Measurements from ENCODE around the gene MIA.
"Not testable (repeated sequence)": the region's sequence is repeated elsewhere in the genome, so short reads cannot be mapped to it uniquely, and the experiment has no call there.

MIA gene

DNA sequence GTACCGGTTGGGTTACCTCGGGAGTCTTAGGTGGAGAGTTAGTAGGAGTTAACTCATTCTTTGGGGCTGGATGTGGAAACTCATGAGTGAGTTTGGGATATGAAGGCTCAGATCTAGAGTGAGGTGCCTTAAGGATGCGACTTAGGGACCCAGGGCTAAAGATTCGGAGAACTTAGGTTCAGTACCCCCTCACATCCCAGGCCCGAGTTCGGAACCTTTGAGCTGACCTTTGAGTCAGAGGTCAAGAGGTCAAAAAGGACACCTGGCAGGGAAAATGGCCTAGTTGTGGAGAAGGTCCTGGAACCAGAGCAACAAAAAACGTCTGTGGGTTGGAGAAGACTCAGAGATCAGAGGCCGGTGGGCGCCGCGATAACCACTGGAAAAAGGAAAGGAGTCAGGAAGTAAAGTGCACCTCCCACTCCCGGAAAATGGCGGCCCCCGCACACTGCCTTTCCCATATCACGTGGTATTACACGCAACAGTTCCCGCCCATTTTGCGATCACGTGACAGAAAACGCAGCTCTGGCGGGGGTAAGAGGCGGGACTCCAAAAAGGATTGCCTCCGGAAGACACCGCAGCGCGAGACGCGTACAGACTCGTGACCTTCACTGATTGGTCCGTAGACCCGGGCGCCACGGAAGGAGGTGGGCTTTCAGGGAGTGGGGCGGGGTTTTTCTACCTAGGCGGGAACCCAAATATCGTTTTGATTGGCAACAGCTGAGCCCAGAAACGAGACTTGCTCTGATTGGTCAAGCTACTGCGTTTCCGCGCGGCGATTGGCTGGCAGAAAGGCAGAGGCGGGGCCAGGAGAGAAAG is 25.1 kb upstream of the MIA start, which contains the start of gene ACTMAP:
Gene ACTMAP (minus strand): TSS at position 420 of the 816 bp plus-strand sequence. CDS start 674 bp downstream, outside the sequence.
- peak; percentile 100 for DNase-seq (ENCODE audit: low read depth in 2 of 2)

GRCh38 chr19:40750874-40751537 is 24.3 kb upstream of the MIA start, which contains the start of gene SNRPA:
TSS of gene SNRPA (plus strand) at chr19:40751203. CDS start at chr19:40751409, 206 bp downstream.
- DNase-seq (ENCODE audit: low read depth in 2 of 2): peak; percentile 95

DNA sequence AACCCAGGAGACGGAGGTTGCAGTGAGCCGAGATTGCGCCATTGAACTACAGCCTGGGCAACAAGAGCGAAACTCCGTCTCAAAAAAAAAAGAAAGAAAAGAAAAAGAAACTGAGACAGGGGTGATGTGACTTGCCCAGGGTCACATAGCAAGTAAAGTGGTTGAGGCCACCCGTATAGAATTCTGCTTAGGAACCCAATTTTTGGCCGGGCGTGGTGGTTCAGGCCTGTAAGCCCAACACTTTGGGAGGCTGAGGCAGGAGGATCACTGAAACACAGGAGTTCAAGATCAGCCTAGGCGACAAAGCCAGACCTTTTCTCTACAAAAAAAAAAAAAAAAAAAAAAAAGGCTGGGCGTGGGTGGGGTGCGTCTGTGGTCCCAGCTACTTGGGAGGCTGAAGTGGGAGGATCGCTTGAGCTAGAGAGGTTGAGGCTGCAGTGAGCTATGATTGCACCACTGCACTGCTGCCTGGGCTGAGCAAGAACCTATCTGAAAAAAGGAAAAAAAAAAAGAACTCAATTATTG is 23.0 kb upstream of the MIA start:
- no peak for DNase-seq (ENCODE audit: low read depth in 2 of 2)

DNA sequence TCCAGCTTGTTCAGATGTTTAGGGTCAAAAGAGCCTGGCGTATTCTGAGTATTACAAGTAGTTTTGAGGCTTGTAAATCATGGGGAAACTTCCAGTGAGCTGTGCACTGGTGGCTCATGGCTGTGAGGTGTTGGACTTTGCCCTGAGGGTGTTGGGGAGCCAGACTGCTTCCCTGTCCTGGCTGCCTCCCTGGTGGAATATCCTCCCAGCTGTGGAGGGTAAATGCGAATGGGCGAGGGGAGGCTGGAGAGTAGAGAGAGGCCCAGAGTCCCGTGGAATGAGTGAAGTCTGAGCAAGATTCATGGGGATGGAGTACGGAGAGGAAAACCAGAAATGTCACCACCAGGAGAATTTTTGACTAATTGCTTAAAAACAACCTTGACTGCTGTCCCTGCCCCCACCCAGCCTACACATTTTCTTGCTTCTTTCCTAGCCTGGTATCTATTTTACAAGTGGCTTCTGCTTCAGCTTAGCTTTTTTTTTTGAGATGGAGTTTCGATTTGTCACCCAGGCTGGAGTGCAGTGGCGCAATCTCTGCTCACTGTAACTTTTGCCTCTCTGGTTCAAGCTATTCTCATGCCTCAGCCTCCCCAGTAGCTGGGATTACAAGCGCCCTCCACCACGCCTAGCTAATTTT is 20.6 kb upstream of the MIA start:
- no peak for DNase-seq (ENCODE audit: low read depth in 2 of 2)

GRCh38 chr19:40755248-40755624 is 20.1 kb upstream of the MIA start:
- DNase-seq (ENCODE audit: low read depth in 2 of 2): no peak

- no peak for DNase-seq (ENCODE audit: low read depth in 2 of 2)
Observed at GRCh38 chr19:40755791-40756190, 19.5 kb upstream of the MIA start.

- DNase-seq (ENCODE audit: low read depth in 2 of 2): no peak
Observed at GRCh38 chr19:40756502-40757110, 18.7 kb upstream of the MIA start.

DNA sequence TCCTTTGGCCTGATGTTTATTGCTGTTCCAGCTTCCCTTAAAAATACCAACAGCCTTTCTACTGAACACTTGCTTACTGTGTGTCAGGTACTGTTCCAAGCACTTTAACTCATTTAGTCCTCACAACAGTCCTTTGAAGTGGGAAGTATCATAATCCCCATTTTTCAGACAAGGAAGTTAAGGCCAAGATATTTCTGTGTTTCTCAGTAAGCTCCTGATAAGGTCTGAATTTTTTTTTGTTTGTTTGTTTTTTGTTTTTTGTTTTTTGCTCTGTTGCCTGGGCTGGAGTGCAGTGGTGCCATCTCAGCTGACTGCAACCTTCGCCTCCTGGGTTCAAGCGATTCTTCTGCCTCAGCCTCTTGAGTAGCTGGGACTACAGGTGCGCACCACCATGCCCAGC is 16.8 kb upstream of the MIA start:
- no peak for DNase-seq (ENCODE audit: low read depth in 2 of 2)

- DNase-seq (ENCODE audit: low read depth in 2 of 2): no peak
Observed at GRCh38 chr19:40759352-40759751, 16.0 kb upstream of the MIA start.

GRCh38 chr19:40762754-40763470 is 12.4 kb upstream of the MIA start:
- DNase-seq (ENCODE audit: low read depth in 2 of 2): no peak

- DNase-seq (ENCODE audit: low read depth in 2 of 2): no peak
Observed at GRCh38 chr19:40763526-40763925, 11.8 kb upstream of the MIA start.

DNA sequence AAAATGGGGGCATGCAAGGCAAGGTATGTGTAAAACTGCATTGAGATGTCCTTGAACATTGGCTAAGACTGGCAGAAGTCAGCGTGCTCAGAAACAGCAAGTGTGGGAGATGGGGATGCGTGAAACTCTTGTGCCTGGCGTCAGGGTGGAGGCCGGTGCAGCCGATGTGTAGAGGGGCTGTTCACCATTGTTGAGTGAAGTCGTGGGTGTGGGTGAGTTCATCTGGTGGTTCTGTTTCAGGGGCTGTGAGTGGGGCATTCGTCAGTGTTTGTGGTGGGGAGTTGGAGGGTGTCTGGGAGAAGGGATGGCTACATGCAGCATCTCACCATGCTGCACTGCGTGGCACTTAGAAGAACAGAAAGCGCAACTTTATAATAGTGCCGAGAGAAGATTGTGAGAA is 11.4 kb upstream of the MIA start:
- no peak for DNase-seq (ENCODE audit: low read depth in 2 of 2)

DNA sequence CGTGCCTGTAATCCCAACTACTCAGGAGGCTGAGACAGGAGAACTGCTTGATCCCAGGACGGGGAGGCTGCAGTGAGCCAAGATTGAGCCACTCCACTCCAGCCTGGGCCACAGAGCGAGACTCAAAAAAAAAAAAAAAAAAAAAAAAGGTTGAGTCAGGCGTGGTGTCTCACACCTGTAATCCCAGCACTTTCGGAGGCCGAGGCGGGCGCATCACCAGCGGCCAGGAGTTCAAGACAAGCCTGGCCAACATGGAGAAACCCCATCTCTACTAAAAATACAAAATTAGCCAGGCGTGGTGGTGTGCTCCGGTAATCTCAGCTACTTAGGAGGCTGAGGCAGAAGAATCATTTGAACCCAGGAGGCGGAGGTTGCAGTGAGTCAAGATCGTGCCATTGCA is 8.9 kb upstream of the MIA start:
- DNase-seq (ENCODE audit: low read depth in 2 of 2): not testable (repeated sequence)

- no peak for DNase-seq (ENCODE audit: low read depth in 2 of 2)
Observed at GRCh38 chr19:40768869-40769268, 6.5 kb upstream of the MIA start.

DNA sequence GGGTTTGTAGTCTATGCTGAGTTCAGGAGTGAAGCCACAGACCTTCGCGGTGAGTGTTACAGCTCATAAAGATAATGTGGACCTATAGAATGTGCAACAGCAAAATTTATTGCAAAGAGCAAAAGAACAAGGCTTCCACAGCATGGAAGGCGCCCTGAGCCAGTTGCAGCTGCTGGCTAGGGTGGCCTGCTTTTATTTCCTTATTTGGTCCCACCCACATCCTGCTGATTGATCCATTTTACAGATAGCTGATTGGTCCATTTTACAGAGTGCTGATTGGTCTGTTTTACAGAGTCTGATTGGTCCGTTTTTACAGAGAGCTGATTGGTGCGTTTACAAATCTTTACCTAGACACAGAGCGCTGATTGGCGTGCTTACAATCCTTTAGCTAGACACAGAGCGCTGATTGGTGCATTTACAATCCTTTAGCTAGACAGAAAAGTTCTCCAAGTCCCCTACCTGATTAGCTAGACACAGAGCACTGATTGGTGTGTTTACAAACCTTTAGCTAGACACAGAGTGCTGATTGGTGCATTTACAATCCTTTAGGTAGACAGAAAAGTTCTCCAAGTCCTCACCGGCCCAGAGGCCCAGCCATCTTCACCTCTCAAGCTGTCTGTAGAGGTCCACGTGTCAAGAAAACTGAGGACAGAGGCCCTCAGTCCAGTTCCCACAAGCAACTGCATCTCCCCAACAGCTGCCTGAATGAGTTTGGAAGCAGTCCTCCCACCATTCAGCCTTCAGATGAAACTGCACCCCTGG is 4.0 kb upstream of the MIA start:
- DNase-seq (ENCODE audit: low read depth in 2 of 2): not testable (repeated sequence)

- no peak for DNase-seq (ENCODE audit: low read depth in 2 of 2)
Observed at GRCh38 chr19:40775632-40776022, 306 bp downstream of the MIA start.

- no peak for DNase-seq (ENCODE audit: low read depth in 2 of 2)
Observed at GRCh38 chr19:40776364-40776763, 1.0 kb downstream of the MIA start.

- peak; percentile 70 to 72 for DNase-seq (ENCODE audit: low read depth in 2 of 2)
Observed at GRCh38 chr19:40776932-40777644, 1.8 kb downstream of the MIA start.

GRCh38 chr19:40777645-40777936 is 2.3 kb downstream of the MIA start:
- DNase-seq (ENCODE audit: low read depth in 2 of 2): no peak
